ENCODE data around the gene ELK4. TPM values are rescaled to one million over a fixed set of nuclear protein-coding genes. Genes with fewer than 3 reads are reported as not detected.
"Not testable (repeated sequence)": the region's sequence is repeated elsewhere in the genome, so short reads cannot be mapped to it uniquely, and the experiment has no call there.

The ELK4 gene
- total RNA-seq, 1 donor from 2014 or later: 16.1 TPM

GRCh38 chr1:205636732-205637131, 4.9 kb upstream of the ELK4 start:
- H3K27me3 ChIP-seq (ENCODE audit: control insufficient read depth, insufficient read depth, low read length): no peaks in the 10 kb centered on the region
- no peaks in the 10 kb centered on the region for H3K36me3 ChIP-seq (ENCODE audit: control insufficient read depth, insufficient read depth, low read length)
- TF ChIP-seq CTCF (IDR thresholded peaks at IDR 0.05; ENCODE audit: insufficient read depth, low read length, poor library complexity, severe bottlenecking): no peak
- no peak for DNase-seq (ENCODE audit: low read depth)
- no peak overlapping the region for H3K4me3 ChIP-seq (ENCODE audit: low read depth, low read length)

GRCh38 chr1:205636138-205636530, 4.3 kb upstream of the ELK4 start:
- not testable (repeated sequence) for H3K27me3 ChIP-seq (ENCODE audit: control insufficient read depth, insufficient read depth, low read length)

GRCh38 chr1:205633421-205633976, 1.7 kb upstream of the ELK4 start:
- Histone ChIP-seq H3K27me3 (ENCODE audit: control insufficient read depth, insufficient read depth, low read length) (no peaks in the 10 kb centered on the region), H3K4me3 (ENCODE audit: low read depth, low read length) (no peak overlapping the region), H3K36me3 (ENCODE audit: control insufficient read depth, insufficient read depth, low read length) (no peaks in the 10 kb centered on the region)
- DNase-seq (ENCODE audit: low read depth): no peak
- TF ChIP-seq CTCF (IDR thresholded peaks at IDR 0.05; ENCODE audit: insufficient read depth, low read length, poor library complexity, severe bottlenecking): no peak

More at GRCh38 chr1:205636138-205636530, 4.3 kb upstream of the ELK4 start:
- H3K36me3 ChIP-seq (ENCODE audit: control insufficient read depth, insufficient read depth, low read length); DNase-seq (ENCODE audit: low read depth); H3K4me3 ChIP-seq (ENCODE audit: low read depth, low read length): not testable (repeated sequence)

- no peak for TF ChIP-seq CTCF (IDR thresholded peaks at IDR 0.05; ENCODE audit: insufficient read depth, low read length, poor library complexity, severe bottlenecking)
- Histone ChIP-seq H3K27me3 (ENCODE audit: control insufficient read depth, insufficient read depth, low read length) (no peaks in the 10 kb centered on the region), H3K4me3 (ENCODE audit: low read depth, low read length) (peak overlapping the region; percentile 57), H3K36me3 (ENCODE audit: control insufficient read depth, insufficient read depth, low read length) (no peaks in the 10 kb centered on the region)
- no peak for DNase-seq (ENCODE audit: low read depth)
Observed at GRCh38 chr1:205632669-205633169, 908 bp upstream of the ELK4 start.

- Histone ChIP-seq H3K36me3 (ENCODE audit: control insufficient read depth, insufficient read depth, low read length) (no peaks in the 10 kb centered on the region), H3K27me3 (ENCODE audit: control insufficient read depth, insufficient read depth, low read length) (no peaks in the 10 kb centered on the region), H3K4me3 (ENCODE audit: low read depth, low read length) (peak overlapping the region; percentile 57)
- no peak for DNase-seq (ENCODE audit: low read depth)
- no peak for TF ChIP-seq CTCF (IDR thresholded peaks at IDR 0.05; ENCODE audit: insufficient read depth, low read length, poor library complexity, severe bottlenecking)
Observed at GRCh38 chr1:205631010-205631767, 622 bp downstream of the ELK4 start.

GRCh38 chr1:205630651-205631009, 1.2 kb downstream of the ELK4 start:
- Histone ChIP-seq H3K36me3 (ENCODE audit: control insufficient read depth, insufficient read depth, low read length) (peaks cover 1% of the 10 kb centered on the region), H3K4me3 (ENCODE audit: low read depth, low read length) (peak overlapping the region; percentile 57), H3K27me3 (ENCODE audit: control insufficient read depth, insufficient read depth, low read length) (no peaks in the 10 kb centered on the region)
- TF ChIP-seq CTCF (IDR thresholded peaks at IDR 0.05; ENCODE audit: insufficient read depth, low read length, poor library complexity, severe bottlenecking): no peak
- no peak for DNase-seq (ENCODE audit: low read depth)
